Measurements from ENCODE around the gene OTUD7B.

Gene OTUD7B

GRCh38 chr1:149945206-149945605, 65.3 kb downstream of the OTUD7B start:
- TF ChIP-seq TAF1 (IDR thresholded peaks at IDR 0.05; ENCODE audit: borderline replicate concordance, insufficient read depth, low read length) (no peak), REST (IDR thresholded peaks at IDR 0.05; ENCODE audit: insufficient read depth in 1 of 2, low read depth in 2 of 2, low read length in 2 of 2) (no peak), SIN3A (IDR thresholded peaks at IDR 0.05; ENCODE audit: borderline replicate concordance, insufficient read depth, low read length) (no peak), POLR2AphosphoS5 (IDR thresholded peaks at IDR 0.05; ENCODE audit: low read depth, low read length) (no peak), FOXP2 (optimal IDR thresholded peaks at IDR 0.05; ENCODE audit: borderline replicate concordance, extremely low read depth, extremely low read length, insufficient read depth) (no peak)

GRCh38 chr1:149942885-149943284, 67.6 kb downstream of the OTUD7B start:
- no peak for TF ChIP-seq FOXP2 (optimal IDR thresholded peaks at IDR 0.05; ENCODE audit: borderline replicate concordance, extremely low read depth, extremely low read length, insufficient read depth)
- TF ChIP-seq POLR2AphosphoS5 (IDR thresholded peaks at IDR 0.05; ENCODE audit: low read depth, low read length) = no peak
- TF ChIP-seq REST (IDR thresholded peaks at IDR 0.05; ENCODE audit: insufficient read depth in 1 of 2, low read depth in 2 of 2, low read length in 2 of 2) = no peak
- no peak for TF ChIP-seq SIN3A (IDR thresholded peaks at IDR 0.05; ENCODE audit: borderline replicate concordance, insufficient read depth, low read length)
- no peak for TF ChIP-seq TAF1 (IDR thresholded peaks at IDR 0.05; ENCODE audit: borderline replicate concordance, insufficient read depth, low read length)

GRCh38 chr1:149942207-149942606, 68.3 kb downstream of the OTUD7B start:
- TF ChIP-seq TAF1 (IDR thresholded peaks at IDR 0.05; ENCODE audit: borderline replicate concordance, insufficient read depth, low read length) (no peak), FOXP2 (optimal IDR thresholded peaks at IDR 0.05; ENCODE audit: borderline replicate concordance, extremely low read depth, extremely low read length, insufficient read depth) (no peak), SIN3A (IDR thresholded peaks at IDR 0.05; ENCODE audit: borderline replicate concordance, insufficient read depth, low read length) (no peak), POLR2AphosphoS5 (IDR thresholded peaks at IDR 0.05; ENCODE audit: low read depth, low read length) (no peak), REST (IDR thresholded peaks at IDR 0.05; ENCODE audit: insufficient read depth in 1 of 2, low read depth in 2 of 2, low read length in 2 of 2) (no peak)

GRCh38 chr1:149940427-149940826, 70.1 kb downstream of the OTUD7B start:
- no peak for TF ChIP-seq POLR2AphosphoS5 (IDR thresholded peaks at IDR 0.05; ENCODE audit: low read depth, low read length)
- no peak for TF ChIP-seq REST (IDR thresholded peaks at IDR 0.05; ENCODE audit: insufficient read depth in 1 of 2, low read depth in 2 of 2, low read length in 2 of 2)
- no peak for TF ChIP-seq SIN3A (IDR thresholded peaks at IDR 0.05; ENCODE audit: borderline replicate concordance, insufficient read depth, low read length)
- no peak for TF ChIP-seq TAF1 (IDR thresholded peaks at IDR 0.05; ENCODE audit: borderline replicate concordance, insufficient read depth, low read length)
- no peak for TF ChIP-seq FOXP2 (optimal IDR thresholded peaks at IDR 0.05; ENCODE audit: borderline replicate concordance, extremely low read depth, extremely low read length, insufficient read depth)

GRCh38 chr1:149937759-149938158, 72.8 kb downstream of the OTUD7B start:
- TF ChIP-seq SIN3A (IDR thresholded peaks at IDR 0.05; ENCODE audit: borderline replicate concordance, insufficient read depth, low read length) = no peak
- 0 out of 4 replicates have a peak, but pooled peaks of 1 of the 2 experiments have one; percentile 10 for TF ChIP-seq REST (IDR thresholded peaks at IDR 0.05; ENCODE audit: insufficient read depth in 1 of 2, low read depth in 2 of 2, low read length in 2 of 2)
- TF ChIP-seq FOXP2 (optimal IDR thresholded peaks at IDR 0.05; ENCODE audit: borderline replicate concordance, extremely low read depth, extremely low read length, insufficient read depth) = no peak
- no peak for TF ChIP-seq POLR2AphosphoS5 (IDR thresholded peaks at IDR 0.05; ENCODE audit: low read depth, low read length)

Data from PFSK-1 (cell line).